Transverse colon (tissue), 4 donors: Measurements from ENCODE around the gene ARL15. TPM values are rescaled to one million over a fixed set of nuclear protein-coding genes. Genes with fewer than 3 reads are reported as not detected.

Experiments
- DNase-seq: peaks from one replicate; pipeline ENCODE4 v3.0.0-alpha.2; 2019
- H3K27ac ChIP-seq, 4 donors: fragments of 200-600 bp; sonication (generic); 2 replicates each; pipeline ENCODE4 v1.5.1; 2016 to 2018; ENCODE audit warnings: inconsistent platforms in 4 of 4
- H3K27me3 ChIP-seq: fragments of 200-600 bp; sonication (generic); 2 replicates; pipeline ENCODE4 v1.5.1; 2017; ENCODE audit warnings: inconsistent platforms
- H3K36me3 ChIP-seq, 4 donors: fragments of 200-600 bp; sonication (generic); 2 replicates each; pipeline ENCODE4 v1.5.1; 2017 to 2019; ENCODE audit warnings: inconsistent platforms in 4 of 4
- H3K4me1 ChIP-seq, 4 donors: fragments of 200-600 bp; sonication (generic); 2 replicates each; pipeline ENCODE4 v1.5.1; 2017 to 2020; ENCODE audit warnings: inconsistent platforms in 4 of 4
- H3K4me3 ChIP-seq, 4 donors: fragments of 200-600 bp; sonication (generic); 1 replicate in 1 of 4; 2 replicates in 3 of 4; pipeline versions ENCODE4 v1.5.1 to v1.6.1; 2017 to 2019; ENCODE audit warnings: inconsistent platforms in 4 of 4
- H3K9me3 ChIP-seq, 2 donors: fragments of 200-600 bp; sonication (generic); 2 replicates each; pipeline ENCODE4 v1.5.1; 2017 to 2019; ENCODE audit warnings: inconsistent platforms in 2 of 2
- EP300 ChIP-seq: sonication (generic); formaldehyde crosslinking; IDR thresholded peaks from one replicate; pipeline ENCODE4 v1.6.1; 2017; ENCODE audit warnings: antibody characterized with exemption, low read depth
- POLR2A ChIP-seq: fragments of 450-650 bp; IDR thresholded peaks from one replicate; pipeline ENCODE4 v1.6.1; 2016; ENCODE audit warnings: antibody characterized with exemption, mild to moderate bottlenecking, moderate library complexity
- POLR2AphosphoS5 ChIP-seq, 3 donors: sonication (generic); formaldehyde crosslinking; IDR thresholded peaks; one replicate each; pipeline ENCODE4 v1.6.1; 2016; ENCODE audit warnings: antibody characterized with exemption in 3 of 3
- WGBS, 2 donors: methylation state at CpG; one replicate each; pipeline ENCODE4 v1.1.5; 2018; ENCODE audit warnings: low coverage in 1 of 2; 5-methylcytosine and 5-hydroxymethylcytosine counted together
- in situ Hi-C, 4 donors: fragments of 200-750 bp; cut with MboI; loops; one replicate each; pipeline versions ENCODE4 v1.15.0 to v1.15.1; 2017; ENCODE audit warnings: low sequenced_read_pairs in 3 of 4, low pct_ligation_motif_present in 1 of 4, low pct_unique_long_range_greater_than_20kb in 1 of 4
- intact Hi-C: fragments of 100-400 bp; cut with DNase I; formaldehyde crosslinking; loops from one replicate; pipeline ENCODE4 v1.15.1; 2023; ENCODE audit warnings: low total_unique reads
- total RNA-seq, 4 donors: library from RNA; depleted of rRNA; stranded (reverse); fragments of >200 nt; gene quantifications; one replicate each; pipeline ENCODE4 v1.1.0, GENCODE V29; 2016
- TF ChIP-seq, protein P1 (sequence below), 5 experiments: fragments of 200-600 bp in 3 of 5; fragments of 450-650 bp in 2 of 5; sonication (generic) in 3 of 5; IDR thresholded peaks; 1 replicate in 2 of 5; 2 replicates in 3 of 5; pipeline ENCODE4 v1.5.1; 2016 to 2017; ENCODE audit warnings: antibody characterized with exemption in 5 of 5, inconsistent platforms in 3 of 5, mild to moderate bottlenecking in 2 of 5, moderate library complexity in 1 of 5

ARL15 gene
- total RNA-seq, 4 donors from 2014 or later, result 9.0 to 57.1 (median 27.7) TPM

DNA sequence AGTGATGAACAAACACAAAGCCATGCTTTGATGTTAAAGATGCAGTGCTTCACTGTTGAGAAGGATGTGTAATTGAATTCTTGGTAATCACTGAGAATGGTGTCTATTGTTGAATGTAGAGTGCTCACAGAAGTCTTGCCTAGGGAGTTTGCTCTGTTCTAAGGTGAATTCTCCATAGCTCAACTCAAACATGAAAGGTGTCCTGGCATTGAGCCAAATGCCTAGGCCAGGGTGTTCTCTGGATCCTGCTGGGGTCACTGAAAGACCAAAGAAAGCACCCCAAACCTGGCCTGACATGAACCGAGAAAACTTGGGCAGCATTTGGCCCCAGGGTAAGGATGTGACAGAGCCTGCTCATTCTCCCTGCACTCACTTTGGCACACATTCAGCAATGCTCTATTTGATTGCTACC is 217.3 kb downstream of the ARL15 start:
- peaks cover 0 to 4% (median 1%) of the 10 kb centered on the region in 4 donors for H3K4me1 ChIP-seq
- TF ChIP-seq, protein P1, sequence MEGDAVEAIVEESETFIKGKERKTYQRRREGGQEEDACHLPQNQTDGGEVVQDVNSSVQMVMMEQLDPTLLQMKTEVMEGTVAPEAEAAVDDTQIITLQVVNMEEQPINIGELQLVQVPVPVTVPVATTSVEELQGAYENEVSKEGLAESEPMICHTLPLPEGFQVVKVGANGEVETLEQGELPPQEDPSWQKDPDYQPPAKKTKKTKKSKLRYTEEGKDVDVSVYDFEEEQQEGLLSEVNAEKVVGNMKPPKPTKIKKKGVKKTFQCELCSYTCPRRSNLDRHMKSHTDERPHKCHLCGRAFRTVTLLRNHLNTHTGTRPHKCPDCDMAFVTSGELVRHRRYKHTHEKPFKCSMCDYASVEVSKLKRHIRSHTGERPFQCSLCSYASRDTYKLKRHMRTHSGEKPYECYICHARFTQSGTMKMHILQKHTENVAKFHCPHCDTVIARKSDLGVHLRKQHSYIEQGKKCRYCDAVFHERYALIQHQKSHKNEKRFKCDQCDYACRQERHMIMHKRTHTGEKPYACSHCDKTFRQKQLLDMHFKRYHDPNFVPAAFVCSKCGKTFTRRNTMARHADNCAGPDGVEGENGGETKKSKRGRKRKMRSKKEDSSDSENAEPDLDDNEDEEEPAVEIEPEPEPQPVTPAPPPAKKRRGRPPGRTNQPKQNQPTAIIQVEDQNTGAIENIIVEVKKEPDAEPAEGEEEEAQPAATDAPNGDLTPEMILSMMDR (IDR thresholded peaks at IDR 0.05), result no peak
- TF ChIP-seq POLR2AphosphoS5 (IDR thresholded peaks at IDR 0.05) (peak in 2 of 3 donors; percentile 10 to 44), POLR2A (no peak)
- in situ Hi-C loops (no loop called here), intact Hi-C loops (no loop called here)
- DNase-seq, result no peak
- WGBS, 2 donors, result 74% methylated on average over 1 of the region's 1 CpG; no CpG with 5 or more reads in 1 of the 2 donors
- no peaks in the 10 kb centered on the region for H3K36me3 ChIP-seq
- no peaks in the 10 kb centered on the region for H3K9me3 ChIP-seq
- no peak overlapping the region for H3K27ac ChIP-seq
- H3K27me3 ChIP-seq, result no peaks in the 10 kb centered on the region
- H3K4me3 ChIP-seq, result no peak overlapping the region

DNA sequence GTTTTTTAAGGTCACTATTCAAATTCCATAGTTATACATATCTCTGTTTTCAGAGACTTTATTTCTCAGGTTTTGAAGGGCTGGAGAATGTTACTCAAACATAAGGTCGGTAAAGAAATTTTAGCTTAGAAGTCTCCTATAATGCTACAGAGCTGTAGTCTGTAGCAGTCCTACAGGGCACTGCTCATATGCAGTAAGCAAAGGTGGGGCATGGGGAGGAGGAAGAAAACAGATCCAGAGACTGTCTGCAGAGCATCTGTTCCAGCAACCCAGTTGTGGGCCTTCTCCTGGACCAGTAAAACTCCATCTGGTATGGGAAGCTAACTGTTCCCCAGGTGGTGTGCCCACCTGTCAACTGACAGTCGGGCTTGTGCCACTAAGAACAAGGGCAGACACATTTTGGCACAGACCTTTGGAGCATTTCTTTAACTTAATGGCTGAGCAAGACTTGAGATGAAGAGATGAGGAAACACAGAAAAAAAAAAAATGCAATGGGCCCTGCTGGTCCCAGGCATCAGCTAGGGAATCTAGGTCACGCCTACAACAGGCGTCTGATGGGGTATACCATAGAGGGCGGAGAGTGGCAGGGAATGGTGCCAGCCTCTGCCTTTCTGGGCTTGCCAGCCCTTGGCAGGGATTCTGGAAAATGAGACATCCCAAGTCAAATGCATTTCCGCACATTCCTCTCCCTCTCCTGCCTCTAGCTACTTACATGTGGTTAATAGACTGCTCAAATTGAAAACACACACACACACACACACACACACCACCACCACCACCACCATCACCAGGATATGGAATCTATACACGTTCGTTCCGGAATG is 218.9 kb downstream of the ARL15 start:
- 83 to 84% methylated on average over 5 to 9 of the region's 9 CpGs for WGBS, 2 donors

DNA sequence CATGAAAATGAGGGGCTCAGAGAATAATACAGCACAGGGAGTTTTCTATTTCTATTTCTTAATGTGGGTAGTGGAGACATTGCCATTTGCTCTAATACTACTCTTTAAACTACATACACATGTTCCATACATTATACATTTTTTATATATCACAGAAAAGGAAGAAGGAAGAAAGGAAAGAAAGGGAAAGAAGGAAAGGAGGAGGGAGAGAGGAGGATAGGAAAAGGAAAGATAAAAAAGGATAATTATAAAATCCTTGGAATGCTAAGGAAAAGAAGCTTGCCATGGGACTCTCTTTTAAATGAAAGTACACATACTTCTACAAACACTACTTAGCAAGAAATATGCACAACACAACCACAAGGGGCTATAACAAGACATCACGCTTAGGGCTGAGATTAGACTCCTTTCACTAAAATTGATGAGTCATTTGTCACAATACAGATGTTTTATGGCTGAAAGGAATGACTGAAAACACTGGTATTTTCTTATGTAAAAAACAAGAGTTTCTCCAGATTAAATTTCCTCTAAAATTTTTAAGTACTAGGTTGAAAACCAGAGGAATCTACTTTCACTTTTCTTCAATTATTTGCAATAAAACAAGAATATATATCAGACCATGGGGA is 219.8 kb downstream of the ARL15 start:
- Histone ChIP-seq H3K9me3 (no peaks in the 10 kb centered on the region), H3K4me3 (no peak overlapping the region), H3K27me3 (no peaks in the 10 kb centered on the region), H3K4me1 (peaks cover 0 to 4% (median 1%) of the 10 kb centered on the region in 4 donors), H3K36me3 (no peaks in the 10 kb centered on the region), H3K27ac (no peak overlapping the region)
- in situ Hi-C loops, result no loop called here
- TF ChIP-seq POLR2AphosphoS5 (IDR thresholded peaks at IDR 0.05) (no peak), POLR2A (no peak), EP300 (no peak)
- TF ChIP-seq, protein P1 (IDR thresholded peaks at IDR 0.05), result peak in 1 of 5 experiments; percentile 12
- DNase-seq, result no peak
- intact Hi-C loops, result no loop called here
- WGBS, 2 donors, result 73 to 88% methylated on average over 1 of the region's 1 CpG

More for the DNA sequence above, 218.9 kb downstream of the ARL15 start:
- no peaks in the 10 kb centered on the region for H3K27me3 ChIP-seq
- DNase-seq, result no peak
- TF ChIP-seq POLR2A, result no peak
- TF ChIP-seq, protein P1 (IDR thresholded peaks at IDR 0.05), result no peak
- no peak for TF ChIP-seq EP300
- TF ChIP-seq POLR2AphosphoS5 (IDR thresholded peaks at IDR 0.05), result no peak
- in situ Hi-C loops (no loop called here), intact Hi-C loops (no loop called here)
- H3K9me3 ChIP-seq, result no peaks in the 10 kb centered on the region
- H3K4me1 ChIP-seq, result peaks cover 0 to 4% (median 1%) of the 10 kb centered on the region in 4 donors
- peak overlapping the region in 1 of 4 donors; percentile 44 for H3K27ac ChIP-seq
- H3K4me3 ChIP-seq, result no peak overlapping the region
- H3K36me3 ChIP-seq, result no peaks in the 10 kb centered on the region

DNA sequence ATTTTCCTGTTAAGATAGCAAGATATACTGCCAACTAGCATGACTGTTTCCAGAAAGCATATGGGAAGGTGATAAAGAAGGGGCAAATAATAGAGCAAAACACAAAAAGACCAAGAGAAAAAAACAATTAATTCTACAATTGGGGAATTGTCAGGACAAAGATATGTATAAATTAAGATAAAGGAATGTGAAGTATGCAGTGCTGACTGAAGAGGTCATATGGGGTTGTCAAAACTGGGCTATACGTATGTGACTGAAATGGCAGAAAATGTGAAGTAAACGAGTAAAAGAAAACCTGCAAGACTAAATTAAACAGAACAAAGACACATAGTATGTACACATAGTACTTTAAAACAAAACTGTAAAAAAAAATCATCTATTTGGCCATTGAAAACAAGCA is 222.3 kb downstream of the ARL15 start:
- in situ Hi-C loops, result no loop called here
- Histone ChIP-seq H3K4me1 (peaks cover 0 to 4% (median 0%) of the 10 kb centered on the region in 4 donors), H3K4me3 (no peak overlapping the region), H3K27ac (no peak overlapping the region), H3K9me3 (no peaks in the 10 kb centered on the region), H3K36me3 (no peaks in the 10 kb centered on the region), H3K27me3 (no peaks in the 10 kb centered on the region)
- no peak for TF ChIP-seq POLR2A
- 88 to 92% methylated on average over 2 of the region's 2 CpGs for WGBS, 2 donors
- intact Hi-C loops, result no loop called here
- no peak for DNase-seq
